Immature natural killer cell (primary cell): ENCODE results near the gene TRIOBP. TPM values are rescaled to one million over a fixed set of nuclear protein-coding genes. Genes with fewer than 3 reads are reported as not detected.

Experiments
- DNase-seq, 3 donors: peaks; one replicate each; pipeline ENCODE4 v3.0.0; 2022; ENCODE audit warnings: mixed read lengths in 1 of 3
- H3K27ac Mint-ChIP-seq, 6 donors: one replicate each; pipeline ENCODE4 v1.8.0; 2020; ENCODE audit warnings: mixed read lengths in 6 of 6, mild to moderate bottlenecking in 5 of 6, inconsistent platforms in 4 of 6, moderate library complexity in 3 of 6
- H3K27me3 Mint-ChIP-seq, 3 donors: one replicate each; pipeline ENCODE4 v1.8.0; 2020 to 2021; ENCODE audit warnings: low read depth in 3 of 3, mild to moderate bottlenecking in 3 of 3, mixed read lengths in 3 of 3, moderate library complexity in 3 of 3, inconsistent platforms in 1 of 3
- H3K36me3 Mint-ChIP-seq, 3 donors: one replicate each; pipeline ENCODE4 v1.8.0; 2020; ENCODE audit warnings: mixed read lengths in 3 of 3, inconsistent platforms in 2 of 3, mild to moderate bottlenecking in 2 of 3
- H3K4me1 Mint-ChIP-seq, 2 donors: one replicate each; pipeline ENCODE4 v1.8.0; 2020; ENCODE audit warnings: inconsistent platforms in 2 of 2, mild to moderate bottlenecking in 2 of 2, mixed read lengths in 2 of 2, moderate library complexity in 1 of 2
- H3K4me3 Mint-ChIP-seq, 5 donors: one replicate each; pipeline ENCODE4 v1.8.0; 2020; ENCODE audit warnings: mild to moderate bottlenecking in 5 of 5, mixed read lengths in 5 of 5, inconsistent platforms in 3 of 5, moderate library complexity in 3 of 5
- H3K9me3 Mint-ChIP-seq, 6 donors: one replicate each; pipeline ENCODE4 v1.8.0; 2020; ENCODE audit warnings: mild to moderate bottlenecking in 6 of 6, mixed read lengths in 6 of 6, inconsistent platforms in 4 of 6, moderate library complexity in 3 of 6
- polyA plus RNA-seq, 3 donors: library from polyadenylated mRNA; unstranded; fragments of 300-500 nt; fragmentation: Illumina TruSeq; gene quantifications; one replicate each; pipeline ENCODE4 v1.2.3, GENCODE V29; 2021

Gene TRIOBP
- polyA plus RNA-seq, 3 donors from 2014 or later, result 15.0 to 22.4 (median 20.8) TPM

DNA sequence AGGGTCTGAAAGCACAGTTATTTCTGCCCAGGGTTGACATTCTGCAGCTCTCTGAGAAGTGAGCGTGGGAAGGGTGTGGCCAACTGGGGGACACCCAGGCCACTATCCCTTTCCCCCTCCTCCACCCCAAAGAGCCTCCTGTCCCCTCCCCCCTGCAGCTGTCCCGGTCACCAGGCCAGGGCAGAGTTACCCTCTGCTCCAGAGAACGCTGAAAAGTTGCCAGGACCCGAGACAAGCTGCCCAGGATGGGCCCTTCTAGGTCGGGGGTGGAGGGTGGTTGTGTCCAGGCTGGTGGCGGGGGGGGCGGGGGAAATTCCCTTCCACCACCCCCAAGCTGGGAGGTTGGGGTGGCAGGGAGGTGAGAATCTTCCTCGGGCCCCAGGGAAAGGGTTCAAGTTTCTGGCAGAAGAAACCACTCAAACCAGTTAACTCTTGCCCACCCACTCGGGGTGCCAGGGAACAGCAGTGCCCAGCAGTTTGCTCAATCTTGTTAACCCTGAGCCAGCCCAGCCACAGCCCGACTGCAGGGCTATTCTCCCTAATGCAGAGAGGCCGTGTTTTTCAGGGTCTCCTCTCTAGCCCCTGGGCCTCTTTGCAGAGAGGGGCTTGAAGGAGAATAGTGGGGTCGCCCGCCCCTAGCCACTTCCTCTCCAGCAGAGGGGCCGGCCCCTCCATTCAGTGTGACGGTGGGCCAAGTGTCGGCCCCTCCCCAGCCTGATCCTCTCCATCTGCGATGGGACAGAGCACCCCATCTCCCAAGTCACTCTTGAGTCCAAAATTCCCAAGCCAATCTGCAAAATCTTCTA, 20.7 kb upstream of the TRIOBP start:
- Mint-ChIP-seq H3K4me3 (peak overlapping the region; percentile 90 to 97 (median 93)), H3K4me1 (peaks cover 50 to 55% of the 10 kb centered on the region in 2 donors), H3K36me3 (no peaks in the 10 kb centered on the region), H3K9me3 (no peaks in the 10 kb centered on the region), H3K27me3 (peaks cover 4 to 9% (median 5%) of the 10 kb centered on the region in 3 donors), H3K27ac (peak overlapping the region; percentile 97 to 100 (median 99))
- DNase-seq, result peak; percentile 28 to 40 (median 29)

DNA sequence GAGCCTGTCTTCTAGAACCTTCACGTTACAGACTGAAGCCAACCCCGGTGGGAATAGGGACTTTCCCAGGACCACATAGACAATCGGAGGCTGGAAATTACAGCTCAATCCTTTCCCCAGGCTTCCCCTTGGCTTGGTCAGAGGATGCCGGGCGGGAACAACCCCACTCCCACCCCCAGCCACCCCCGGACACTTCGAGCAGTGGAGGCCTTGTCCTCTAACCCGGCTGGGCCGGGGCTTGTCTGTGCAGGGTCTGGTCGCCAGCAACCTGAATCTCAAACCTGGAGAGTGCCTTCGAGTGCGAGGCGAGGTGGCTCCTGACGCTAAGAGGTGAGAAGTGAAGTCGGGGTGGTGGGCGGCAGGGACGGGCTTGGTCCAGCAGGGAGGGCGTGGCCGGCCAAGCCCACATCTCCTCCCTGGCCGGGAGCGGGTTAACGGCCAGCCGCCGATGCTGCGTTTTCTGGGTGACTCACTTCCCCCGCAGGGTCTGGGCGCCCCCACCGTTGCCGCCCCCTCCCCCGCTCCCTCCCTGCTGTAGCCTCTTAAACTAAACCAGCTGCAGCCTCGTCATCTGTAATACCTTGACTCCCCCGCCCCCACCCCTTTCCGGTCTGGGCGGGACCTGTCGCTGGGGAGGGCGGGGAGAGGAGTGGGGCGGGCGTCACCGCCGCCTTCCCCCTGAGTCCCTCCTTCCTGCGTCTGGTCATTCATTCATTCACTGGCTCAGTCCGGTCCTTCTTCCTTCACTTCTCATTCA, 19.9 kb upstream of the TRIOBP start:
- Mint-ChIP-seq H3K4me1 (peaks cover 57 to 60% of the 10 kb centered on the region in 2 donors), H3K4me3 (peak overlapping the region; percentile 90 to 97 (median 93))
- DNase-seq, result peak; percentile 92 to 94 (median 92)

DNA sequence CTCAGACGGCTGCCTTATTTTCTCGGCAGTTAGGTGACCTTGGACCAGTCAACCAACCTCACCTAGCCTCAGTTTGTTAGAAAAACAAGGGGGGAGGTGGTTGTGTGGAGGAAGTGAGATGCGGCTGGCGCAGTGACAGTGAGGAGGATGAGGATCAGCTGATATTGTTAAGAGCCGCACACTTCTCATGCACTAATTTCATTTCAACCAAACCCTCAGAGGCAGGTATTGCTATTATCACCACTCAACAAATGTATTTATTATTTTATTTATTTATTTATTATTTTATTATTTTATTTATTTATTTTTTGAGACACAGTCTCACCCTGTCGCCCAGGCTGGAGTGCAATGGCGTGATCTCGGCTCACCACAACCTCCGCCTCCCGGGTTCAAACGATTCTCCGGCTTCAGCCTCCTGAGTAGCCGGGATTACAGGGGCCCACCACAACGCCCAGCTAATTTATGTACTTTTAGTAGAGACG, 19.3 kb upstream of the TRIOBP start:
- Mint-ChIP-seq H3K27me3 (peaks cover 4 to 9% (median 5%) of the 10 kb centered on the region in 3 donors), H3K36me3 (no peaks in the 10 kb centered on the region), H3K27ac (peak overlapping the region; percentile 97 to 100 (median 99)), H3K9me3 (no peaks in the 10 kb centered on the region), H3K4me1 (peaks cover 51 to 55% of the 10 kb centered on the region in 2 donors), H3K4me3 (peak overlapping the region; percentile 90 to 97 (median 93))
- DNase-seq, result no peak

More for the DNA sequence above, 19.9 kb upstream of the TRIOBP start:
- no peaks in the 10 kb centered on the region for H3K36me3 Mint-ChIP-seq
- H3K27ac Mint-ChIP-seq, result peak overlapping the region; percentile 97 to 100 (median 99)
- H3K27me3 Mint-ChIP-seq, result peaks cover 4 to 9% (median 5%) of the 10 kb centered on the region in 3 donors
- no peaks in the 10 kb centered on the region for H3K9me3 Mint-ChIP-seq

- DNase-seq, result no peak
- H3K27ac Mint-ChIP-seq, result peak overlapping the region; percentile 92 to 100 (median 98)
- no peaks in the 10 kb centered on the region for H3K36me3 Mint-ChIP-seq
- H3K9me3 Mint-ChIP-seq, result no peaks in the 10 kb centered on the region
- H3K27me3 Mint-ChIP-seq, result peaks cover 4 to 9% (median 5%) of the 10 kb centered on the region in 3 donors
- H3K4me3 Mint-ChIP-seq, result peak overlapping the region in 3 of 5 donors; percentile 67 to 97 (median 92)
- H3K4me1 Mint-ChIP-seq, result peaks cover 48 to 51% of the 10 kb centered on the region in 2 donors
Observed at GRCh38 chr22:37678372-37678771, 18.5 kb upstream of the TRIOBP start.

DNA sequence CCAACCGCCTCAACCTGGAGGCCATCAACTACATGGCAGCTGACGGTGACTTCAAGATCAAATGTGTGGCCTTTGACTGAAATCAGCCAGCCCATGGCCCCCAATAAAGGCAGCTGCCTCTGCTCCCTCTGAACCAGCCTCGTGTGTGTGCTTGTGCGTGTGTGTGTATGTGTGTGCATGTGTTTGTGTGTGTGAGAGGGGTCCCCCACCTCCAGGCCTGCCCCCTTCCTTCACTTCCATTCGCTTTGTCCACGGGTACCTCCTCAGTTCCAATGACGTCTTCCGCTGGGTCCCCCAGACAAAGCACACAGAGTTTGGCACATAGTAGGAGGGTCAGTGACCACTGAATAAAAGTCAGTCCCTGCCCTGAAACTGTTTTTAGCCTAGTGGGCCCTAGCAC, 17.2 kb upstream of the TRIOBP start:
- Mint-ChIP-seq H3K4me3 (peak overlapping the region in 1 of 5 donors; percentile 51), H3K4me1 (peaks cover 42 to 48% of the 10 kb centered on the region in 2 donors)

DNA sequence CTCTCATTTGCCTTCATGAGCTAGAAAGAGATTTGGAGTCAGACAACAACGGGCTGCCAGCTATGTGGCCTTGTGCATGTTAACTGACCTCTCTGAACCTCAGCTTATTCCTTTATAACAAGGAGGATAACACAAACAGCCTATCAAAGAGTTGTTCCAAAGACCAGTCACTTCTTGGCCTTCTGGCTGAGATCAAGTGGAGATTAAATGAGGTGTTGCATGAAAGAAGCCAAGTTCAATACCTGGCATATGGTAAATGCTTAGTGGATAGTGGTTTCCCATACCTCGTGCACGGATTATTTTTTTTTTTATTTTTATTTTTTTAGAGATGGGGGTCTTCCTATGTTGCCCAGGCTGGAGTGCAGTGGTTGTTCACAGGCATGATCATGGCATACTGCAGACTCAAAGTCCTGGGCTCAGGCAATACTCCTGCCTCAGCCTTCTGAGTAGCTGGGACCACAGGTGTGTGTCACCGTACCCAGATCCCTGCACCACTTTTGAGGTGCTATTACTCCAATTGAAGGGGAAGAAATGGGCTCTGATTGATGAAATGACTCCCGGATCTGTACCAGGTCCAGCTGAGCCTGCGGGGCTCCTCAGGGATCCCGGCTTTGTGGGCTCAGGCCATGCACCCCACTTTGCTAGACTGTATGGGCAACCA, 16.5 kb upstream of the TRIOBP start:
- H3K4me3 Mint-ChIP-seq, result no peak overlapping the region
- peak overlapping the region in 5 of 6 donors; percentile 80 to 86 (median 81) for H3K27ac Mint-ChIP-seq
- no peak for DNase-seq
- H3K36me3 Mint-ChIP-seq, result no peaks in the 10 kb centered on the region
- no peaks in the 10 kb centered on the region for H3K9me3 Mint-ChIP-seq
- H3K27me3 Mint-ChIP-seq, result peaks cover 2 to 7% (median 5%) of the 10 kb centered on the region in 3 donors
- peaks cover 39 to 43% of the 10 kb centered on the region in 2 donors for H3K4me1 Mint-ChIP-seq

More for the DNA sequence above, 17.2 kb upstream of the TRIOBP start:
- Mint-ChIP-seq H3K27ac (peak overlapping the region in 5 of 6 donors; percentile 80 to 86 (median 81)), H3K27me3 (peaks cover 2 to 7% (median 5%) of the 10 kb centered on the region in 3 donors), H3K36me3 (no peaks in the 10 kb centered on the region), H3K9me3 (no peaks in the 10 kb centered on the region)
- no peak for DNase-seq

- no peak overlapping the region for H3K4me3 Mint-ChIP-seq
- no peak for DNase-seq
- H3K27ac Mint-ChIP-seq, result peak overlapping the region in 5 of 6 donors; percentile 42 to 81 (median 60)
- H3K4me1 Mint-ChIP-seq, result peaks cover 37 to 40% of the 10 kb centered on the region in 2 donors
- no peaks in the 10 kb centered on the region for H3K36me3 Mint-ChIP-seq
- peaks cover 3 to 8% (median 5%) of the 10 kb centered on the region in 3 donors for H3K27me3 Mint-ChIP-seq
- H3K9me3 Mint-ChIP-seq, result no peaks in the 10 kb centered on the region
Observed at GRCh38 chr22:37681001-37681424, 15.8 kb upstream of the TRIOBP start.

GRCh38 chr22:37681556-37682049, 15.2 kb upstream of the TRIOBP start:
- peaks cover 3 to 9% (median 5%) of the 10 kb centered on the region in 3 donors for H3K27me3 Mint-ChIP-seq

DNA sequence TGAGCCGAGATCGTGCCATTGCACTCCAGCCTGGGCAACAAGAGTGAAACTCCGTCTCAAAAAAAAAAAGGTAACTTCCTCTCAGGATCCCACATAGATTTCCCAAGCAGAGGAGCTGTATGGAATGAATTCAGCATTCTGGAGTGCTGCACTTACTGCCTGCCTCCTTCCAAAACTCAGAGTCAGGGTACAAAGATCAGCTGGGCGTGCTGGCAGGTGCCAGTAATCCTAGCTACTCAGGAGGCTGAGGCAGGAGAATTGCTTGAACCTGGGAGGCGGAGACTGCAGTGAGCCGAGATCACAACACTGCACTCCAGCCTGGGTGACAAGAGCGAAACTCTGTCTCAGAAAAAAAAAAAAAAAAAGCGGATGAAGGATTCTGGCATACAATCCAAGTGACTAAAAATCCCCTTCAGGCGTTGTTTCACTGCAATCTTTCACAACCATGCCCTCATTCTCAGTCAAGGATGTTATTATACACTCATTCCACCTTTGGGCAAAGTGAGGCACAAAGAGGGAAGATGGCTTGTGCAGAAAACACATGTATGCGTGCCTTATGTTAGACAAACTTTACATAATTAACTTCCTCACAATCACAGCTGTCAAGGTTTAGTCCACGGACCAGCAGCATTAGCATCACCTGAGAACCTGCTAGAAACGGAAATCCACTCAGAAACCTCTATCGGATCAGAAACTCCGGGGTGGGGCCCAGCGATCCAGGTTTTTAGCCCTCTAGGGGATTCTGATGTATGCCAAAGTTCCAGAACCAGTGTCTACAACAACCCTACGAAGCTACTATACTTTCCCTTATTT, 11.8 kb upstream of the TRIOBP start:
- peaks cover 2 to 6% (median 3%) of the 10 kb centered on the region in 3 donors for H3K27me3 Mint-ChIP-seq
- peaks cover 0 to 10% (median 7%) of the 10 kb centered on the region in 3 donors for H3K36me3 Mint-ChIP-seq
- H3K9me3 Mint-ChIP-seq, result no peaks in the 10 kb centered on the region
- no peak for DNase-seq
- peak overlapping the region in 3 of 6 donors; percentile 92 to 98 (median 97) for H3K27ac Mint-ChIP-seq
- H3K4me1 Mint-ChIP-seq, result peaks cover 36 to 41% of the 10 kb centered on the region in 2 donors
- peak overlapping the region in 4 of 5 donors; percentile 94 to 98 (median 98) for H3K4me3 Mint-ChIP-seq

More at GRCh38 chr22:37681556-37682049, 15.2 kb upstream of the TRIOBP start:
- Mint-ChIP-seq H3K4me3 (no peak overlapping the region), H3K36me3 (no peaks in the 10 kb centered on the region), H3K27ac (peak overlapping the region in 5 of 6 donors; percentile 33 to 82 (median 63)), H3K4me1 (peaks cover 38 to 41% of the 10 kb centered on the region in 2 donors), H3K9me3 (no peaks in the 10 kb centered on the region)
- peak; percentile 66 to 75 (median 71) for DNase-seq

- H3K9me3 Mint-ChIP-seq, result no peaks in the 10 kb centered on the region
- H3K4me3 Mint-ChIP-seq, result peak within 1 kb of the TSS; percentile 94 to 98 (median 97)
- DNase-seq, result peak; percentile 77 to 82 (median 81)
Observed at GRCh38 chr22:37686002-37686982, 10.6 kb upstream of the TRIOBP start, which contains the start of gene NOL12. TSS of gene NOL12 (plus strand) at chr22:37686343. CDS start at chr22:37686393, 50 bp downstream.

GRCh38 chr22:37690407-37690806, 6.4 kb upstream of the TRIOBP start:
- Mint-ChIP-seq H3K27ac (no peak overlapping the region), H3K36me3 (peaks cover 3 to 31% (median 14%) of the 10 kb centered on the region in 3 donors), H3K4me1 (peaks cover 26 to 30% of the 10 kb centered on the region in 2 donors), H3K9me3 (no peaks in the 10 kb centered on the region), H3K27me3 (peaks cover 2 to 7% (median 3%) of the 10 kb centered on the region in 3 donors), H3K4me3 (no peak overlapping the region)
- DNase-seq, result no peak

More at GRCh38 chr22:37686002-37686982, 10.6 kb upstream of the TRIOBP start, which contains the start of gene NOL12:
- Mint-ChIP-seq H3K27me3 (peaks cover 2 to 6% (median 3%) of the 10 kb centered on the region in 3 donors), H3K36me3 (peaks cover 0 to 18% (median 7%) of the 10 kb centered on the region in 3 donors), H3K4me1 (peaks cover 32 to 36% of the 10 kb centered on the region in 2 donors), H3K27ac (peak within 1 kb of the TSS; percentile 92 to 98 (median 97))
